Endothelial cell of umbilical vein (primary cell): ENCODE results near the gene ANK2.

ENCODE experiments used
- CTCF ChIP-seq, 2 donors: IDR thresholded peaks; 1 replicate in 1 of 2; 2 replicates in 1 of 2; pipeline ENCODE4 v1.5.1; 2011; ENCODE audit warnings: low read length in 2 of 2, mild to moderate bottlenecking in 2 of 2, moderate library complexity in 2 of 2, control low read depth in 1 of 2, inconsistent platforms in 1 of 2, low read depth in 1 of 2; ENCODE audit not compliant: insufficient read depth in 1 of 2; ENCODE audit errors: extremely low read depth in 1 of 2
- EZH2 ChIP-seq: IDR thresholded peaks from 2 replicates; pipeline ENCODE4 v1.6.1; 2012; ENCODE audit warnings: borderline replicate concordance, low read depth, mild to moderate bottlenecking, moderate library complexity, low read length, inconsistent platforms; ENCODE audit not compliant: severe bottlenecking
- POLR2AphosphoS5 ChIP-seq: IDR thresholded peaks from 2 replicates; pipeline ENCODE4 v1.6.1; 2012; ENCODE audit warnings: low read depth, mild to moderate bottlenecking, control low read depth, low read length, moderate library complexity; ENCODE audit not compliant: insufficient read depth

- no peak for TF ChIP-seq CTCF (IDR thresholded peaks at IDR 0.05; ENCODE audit: extremely low read depth in 1 of 2, insufficient read depth in 1 of 2, low read depth in 1 of 2, low read length in 2 of 2)
- no peak for TF ChIP-seq POLR2AphosphoS5
- no peak for TF ChIP-seq EZH2
Measured at GRCh38 chr4:113116414-113117357, 67.2 kb downstream of the ANK2 start.
